HG03442 (cell line): ENCODE results near the gene RABGGTA.

ENCODE experiments used
- ATAC-seq: cut with Tn5 transposase; IDR thresholded peaks from one replicate; pipeline ENCODE4 v1.9.1; 2021; ENCODE audit warnings: mild to moderate bottlenecking, moderate library complexity; ENCODE audit not compliant: unreplicated experiment

The RABGGTA gene

DNA sequence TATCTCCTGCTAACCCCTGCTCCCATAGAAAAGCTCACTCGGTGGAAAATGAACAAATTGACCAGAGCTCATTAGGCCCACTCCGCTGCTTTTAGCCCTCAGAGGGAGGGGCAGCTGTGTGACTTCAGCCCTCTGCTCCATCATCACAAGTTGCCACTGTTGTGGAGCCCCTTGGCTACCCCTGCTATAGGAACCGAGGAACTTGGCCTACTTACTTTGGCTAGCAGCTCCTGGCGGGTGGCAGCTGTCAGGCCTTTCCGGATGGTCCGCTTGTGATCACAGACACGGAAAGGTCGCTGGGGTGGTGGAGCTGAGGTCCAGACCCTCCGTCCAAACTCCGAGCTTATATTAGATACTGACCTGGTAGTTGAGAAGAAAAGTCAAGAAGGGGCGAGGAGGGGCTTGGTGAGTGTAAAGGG is 35.8 kb upstream of the RABGGTA start:
- ATAC-seq = no peak

DNA sequence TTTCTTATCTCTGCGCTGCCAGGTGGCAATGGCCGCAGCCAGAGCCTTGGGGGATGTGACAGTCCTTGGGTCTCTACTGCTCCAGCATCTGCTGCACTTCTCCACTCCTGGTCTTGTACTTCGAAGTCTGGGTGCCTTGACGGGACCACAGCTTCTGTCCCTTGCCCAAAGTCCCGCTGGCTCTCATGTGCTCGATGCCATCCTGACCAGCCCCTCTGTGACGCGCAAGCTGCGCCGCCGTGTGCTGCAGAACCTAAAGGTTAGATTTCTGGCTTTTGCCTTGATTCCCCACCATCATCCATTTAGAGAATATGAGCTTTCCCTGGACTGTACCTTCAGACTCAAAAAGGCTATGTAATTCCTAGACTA is 32.6 kb upstream of the RABGGTA start:
- no peak for ATAC-seq

GRCh38 chr14:24300326-24300980 is 29.1 kb upstream of the RABGGTA start:
- no peak for ATAC-seq

DNA sequence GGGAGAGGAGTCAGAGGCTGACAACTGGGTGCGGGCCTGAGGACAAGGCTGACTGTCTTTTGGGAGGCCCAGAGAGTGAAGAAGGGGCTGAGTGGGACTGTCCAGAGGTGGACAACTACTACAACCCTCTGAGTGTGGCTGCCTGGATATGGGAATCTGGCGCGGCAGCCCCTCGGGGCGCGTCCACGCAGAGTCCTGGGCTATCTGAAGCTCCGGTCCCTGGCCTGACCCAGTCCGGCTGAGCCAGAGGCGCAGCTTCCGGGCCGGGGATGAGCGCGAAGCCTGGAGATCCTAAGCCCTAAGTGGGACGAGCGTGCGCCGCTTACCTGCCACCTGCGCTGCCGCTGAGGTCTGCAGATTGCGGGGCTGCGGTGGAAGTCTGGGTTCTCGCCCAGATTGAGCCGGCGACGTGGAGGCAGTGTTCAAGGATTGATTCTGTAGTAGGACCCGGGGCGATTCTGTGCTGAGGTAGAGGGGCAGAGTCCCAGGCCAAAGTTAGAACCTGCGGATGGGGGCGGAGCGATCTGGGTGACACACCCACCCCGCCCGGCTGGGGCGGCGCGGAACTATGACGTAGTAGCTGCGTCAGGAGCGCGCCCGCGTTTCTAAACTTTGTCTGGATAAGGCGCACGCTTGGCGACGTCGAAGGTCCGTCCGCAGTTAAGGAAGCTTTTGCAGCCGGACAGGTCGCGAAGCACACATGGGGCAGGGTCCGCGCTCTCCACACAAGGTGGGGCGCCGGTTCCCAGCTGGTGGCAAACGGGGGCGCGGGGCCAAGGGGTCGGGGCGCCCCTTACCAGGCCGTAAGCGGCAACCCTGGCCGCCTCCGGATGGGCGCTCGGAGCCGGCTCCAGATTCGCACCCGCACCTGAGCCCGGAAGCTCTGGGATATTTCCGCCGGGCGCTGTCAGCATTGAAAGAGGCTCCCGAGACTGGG is 28.1 kb upstream of the RABGGTA start, which contains the start of the genes DHRS1 and NOP9:
TSS of gene DHRS1 (minus strand) at position 526 of the 937 bp plus-strand sequence. CDS start 674 bp downstream, outside the sequence.
TSS of gene NOP9 (plus strand) at position 596 of the 937 bp plus-strand sequence. CDS start at position 701, 105 bp downstream.
- ATAC-seq = peak; percentile 69

DNA sequence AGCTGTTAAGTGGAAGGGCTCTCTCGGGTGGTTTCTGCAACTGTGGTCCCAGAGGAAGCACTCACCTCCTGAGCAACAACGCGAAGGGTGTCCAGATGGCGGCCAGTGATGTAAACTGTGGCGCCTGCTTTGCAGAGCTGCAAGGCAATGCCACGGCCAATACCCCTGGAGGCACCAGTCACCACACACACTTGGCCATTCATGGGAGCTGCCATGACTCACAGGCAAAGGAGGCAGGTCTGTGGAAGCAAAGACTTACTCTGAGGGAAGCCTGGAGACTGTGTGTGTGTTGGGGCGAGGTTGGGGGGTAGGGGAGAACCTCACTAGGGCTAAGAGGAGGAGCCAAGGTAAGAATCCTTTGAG is 27.5 kb upstream of the RABGGTA start:
- ATAC-seq = no peak

- peak; percentile 16 for ATAC-seq
These were observed 26.0 kb upstream of the RABGGTA start for GRCh38 chr14:24297190-24297964.

DNA sequence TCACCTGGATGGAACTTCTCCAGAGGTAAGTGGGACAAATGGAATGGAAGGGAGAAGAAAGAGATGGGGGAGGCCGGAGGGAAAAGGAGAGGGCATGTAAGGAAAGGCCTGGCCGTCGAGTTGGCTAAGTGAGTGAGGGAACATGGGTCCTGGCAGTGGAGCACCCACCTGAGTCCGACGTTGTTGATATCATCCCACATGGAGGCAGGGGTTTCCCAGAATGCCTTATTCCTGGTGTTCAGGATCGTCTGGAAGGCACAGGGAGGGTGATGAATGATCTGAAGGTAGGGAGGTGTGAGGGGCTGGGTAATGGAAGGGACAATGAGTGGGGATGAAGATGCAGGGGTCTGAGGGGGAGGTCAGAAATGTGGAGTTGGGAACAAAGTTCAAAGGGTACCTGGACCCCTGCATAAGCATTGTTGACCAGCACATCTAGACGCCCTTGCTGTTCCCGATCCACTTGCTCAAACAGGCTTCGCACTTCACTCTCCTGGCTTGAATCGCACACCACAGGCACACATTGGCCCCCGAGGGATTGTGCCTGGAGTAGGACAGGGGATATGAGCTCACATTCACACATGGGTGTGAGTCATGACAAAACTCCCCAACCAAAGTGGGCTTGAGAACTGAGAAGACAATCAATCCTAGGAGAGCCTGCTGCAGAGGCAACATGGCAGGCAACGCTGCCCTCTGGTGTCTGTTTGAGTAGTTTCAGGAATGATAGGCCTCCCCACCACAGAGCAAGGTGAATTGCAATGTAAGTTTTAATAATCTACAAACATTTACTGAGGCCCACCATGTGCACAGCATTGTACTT is 25.2 kb upstream of the RABGGTA start:
- ATAC-seq = peak; percentile 40

DNA sequence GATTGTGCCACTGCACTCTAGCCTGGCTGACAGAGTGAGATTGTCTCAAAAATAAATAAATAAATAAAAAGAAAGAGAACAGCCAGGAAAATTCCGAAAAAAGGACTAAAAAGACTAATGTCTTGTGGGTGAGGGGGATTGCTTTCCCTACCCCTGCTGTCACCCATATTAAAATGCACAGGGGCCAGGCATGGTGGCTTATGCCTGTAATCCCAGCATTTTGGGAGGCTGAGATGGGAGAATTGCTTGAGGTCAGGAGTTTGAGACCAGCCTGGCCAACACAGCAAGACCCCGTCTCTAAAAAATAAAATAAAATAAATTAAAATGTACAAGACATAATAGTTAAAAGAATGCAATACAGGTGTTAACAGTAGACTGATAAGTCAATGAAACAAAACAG is 22.1 kb upstream of the RABGGTA start:
- ATAC-seq = no peak

GRCh38 chr14:24292118-24292807 is 20.9 kb upstream of the RABGGTA start:
- ATAC-seq = no peak

DNA sequence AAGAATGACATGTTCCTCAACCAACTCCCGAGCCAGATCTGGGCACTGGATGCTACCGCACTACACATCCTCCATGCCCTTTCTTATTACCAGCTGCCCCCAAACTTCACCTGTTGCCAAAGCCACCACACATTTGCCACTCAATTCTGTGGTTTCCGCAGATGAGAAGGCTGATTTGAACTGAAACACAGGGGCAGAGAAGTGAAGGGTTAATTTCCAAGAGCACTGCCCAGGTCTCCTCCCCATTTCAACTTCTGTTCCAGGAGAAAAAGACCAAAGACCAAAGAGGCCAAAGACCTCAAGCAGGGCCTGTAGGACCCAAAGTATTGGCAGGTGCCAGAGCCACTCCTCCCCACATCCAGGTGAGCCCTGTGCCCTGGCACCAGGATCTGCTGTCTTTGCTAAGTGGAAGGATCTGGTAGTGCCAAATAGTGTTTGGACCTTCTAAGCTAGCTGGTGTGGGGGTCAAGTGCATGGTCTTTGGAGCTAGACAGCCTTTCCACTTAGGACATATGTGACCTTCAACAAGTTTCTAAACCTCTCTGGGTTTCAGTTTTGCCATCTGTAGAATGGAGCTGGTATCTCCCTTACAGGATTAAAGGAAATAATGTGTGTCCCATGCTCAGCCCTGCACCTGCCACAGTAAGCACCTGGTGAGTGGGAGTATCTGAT is 20.2 kb upstream of the RABGGTA start:
- ATAC-seq = no peak

DNA sequence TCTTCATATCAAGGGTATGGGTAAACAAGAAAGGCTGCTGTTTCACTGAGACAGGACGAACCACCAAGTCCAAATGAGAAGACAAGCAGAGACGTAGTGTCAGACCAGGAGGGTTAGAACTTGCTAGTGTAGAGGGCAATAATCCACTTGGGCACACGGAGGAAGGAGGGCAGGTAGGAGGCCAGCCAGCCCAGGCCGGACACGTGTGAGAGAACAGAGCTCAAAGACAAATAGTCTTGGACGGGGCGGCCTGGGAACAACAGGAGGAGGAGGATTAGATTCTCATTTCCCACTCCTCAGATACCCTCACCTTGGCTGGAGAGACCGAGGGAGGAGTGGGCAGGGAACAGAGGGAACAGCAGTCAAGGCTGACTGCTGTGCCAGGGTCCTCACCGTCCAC is 19.3 kb upstream of the RABGGTA start:
- ATAC-seq = no peak

- ATAC-seq = peak; percentile 92
These were observed 18.4 kb upstream of the RABGGTA start for GRCh38 chr14:24289649-24290280.

GRCh38 chr14:24286996-24287395 is 15.6 kb upstream of the RABGGTA start:
- ATAC-seq = no peak

DNA sequence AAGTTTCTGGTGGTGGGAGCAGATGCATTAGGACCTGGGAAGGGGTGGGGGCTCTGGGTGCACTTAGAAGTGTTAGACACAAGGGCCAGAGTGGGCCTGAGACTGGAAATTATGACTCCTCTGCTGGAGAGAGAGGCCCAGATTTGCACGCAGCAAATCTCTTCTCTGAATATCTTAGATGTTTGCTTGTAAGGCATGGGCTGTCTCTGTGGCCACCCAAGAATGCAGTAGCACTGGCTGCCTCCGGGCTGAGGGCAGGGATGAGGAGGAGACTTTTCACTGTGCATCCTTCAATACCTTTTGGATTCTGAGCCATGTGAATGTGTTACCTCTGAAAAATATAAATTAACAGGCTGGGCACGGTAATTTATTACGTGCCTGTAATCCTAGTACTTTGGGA is 14.0 kb upstream of the RABGGTA start:
- no peak for ATAC-seq

DNA sequence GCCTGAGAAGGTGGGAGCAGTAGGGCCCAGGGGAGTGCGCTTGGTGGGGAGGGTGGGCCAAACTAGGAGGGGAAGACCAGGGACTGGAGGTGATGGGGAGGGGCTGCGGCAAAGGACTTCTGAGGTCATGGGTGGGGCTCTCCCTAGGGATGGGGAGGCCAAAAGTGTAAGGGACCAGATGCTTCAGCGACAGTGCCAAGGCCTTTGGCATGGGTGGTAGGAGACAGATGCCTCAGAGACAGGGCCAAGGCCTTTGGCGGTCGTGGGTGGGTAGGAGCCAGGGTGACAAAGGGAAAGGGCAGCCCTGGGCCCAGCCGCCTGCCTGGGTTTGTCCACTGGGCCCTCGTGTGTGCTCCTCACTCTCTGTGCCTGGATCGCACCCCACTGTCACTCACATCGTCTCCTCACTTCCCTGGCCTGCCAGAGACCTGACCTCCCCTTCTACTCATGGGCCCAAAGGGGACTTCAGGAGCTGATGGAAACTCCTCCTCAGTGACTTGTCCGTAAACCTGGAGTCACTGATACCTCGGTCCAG is 13.2 kb upstream of the RABGGTA start:
- no peak for ATAC-seq

DNA sequence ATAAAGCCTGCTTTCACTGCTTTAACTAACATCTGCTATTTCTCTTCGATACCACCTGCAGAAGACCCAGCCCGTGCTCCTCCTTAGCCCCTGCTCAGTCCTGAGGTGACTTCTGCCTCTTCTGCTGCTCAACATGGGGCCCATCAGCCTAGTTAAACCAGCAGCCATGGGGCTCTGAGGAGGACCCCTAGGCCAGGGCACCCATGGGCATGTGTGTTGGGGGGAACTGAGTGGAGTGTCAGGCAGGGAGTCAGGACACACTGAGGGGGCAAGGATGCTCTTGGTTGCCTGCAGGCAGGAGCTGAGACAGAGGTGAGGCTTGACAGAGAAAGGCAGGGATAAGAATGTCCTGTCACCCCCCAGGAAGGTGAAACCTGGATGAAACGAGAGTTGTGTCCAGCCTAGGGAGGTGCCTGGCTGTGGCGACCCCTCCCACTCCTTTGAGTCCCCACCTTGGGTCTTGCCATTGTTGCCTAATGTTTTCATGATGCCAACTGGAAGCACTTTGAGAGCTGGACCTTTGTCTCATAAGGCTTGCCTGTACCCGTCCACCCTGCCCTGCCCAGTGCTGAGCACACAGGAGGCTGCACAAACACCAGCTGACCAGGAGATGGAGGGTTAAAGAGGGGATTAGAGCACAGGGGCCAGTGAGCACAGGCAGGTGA is 12.5 kb upstream of the RABGGTA start:
- ATAC-seq = no peak

GRCh38 chr14:24282736-24283135 is 11.3 kb upstream of the RABGGTA start:
- ATAC-seq = no peak

- ATAC-seq = no peak
These were observed 10.2 kb upstream of the RABGGTA start for GRCh38 chr14:24281636-24282035.
